MCF 10A (cell line): ENCODE measurements around the gene FAM13A. TPM values are rescaled to one million over a fixed set of nuclear protein-coding genes. Genes with fewer than 3 reads are reported as not detected.

Experiments used
- BruUV-seq: library from RNA; stranded (reverse); fragments of 400-500 nt; replicated peaks from 2 replicates; lab custom pipeline; 2021; lab: Mats Ljungman, UMichigan
- CTCF ChIA-PET: fragments of 300-600 bp; sonication (Branson Sonifier 250); formaldehyde crosslinking; extraction: SDS; loops from one replicate; lab custom pipeline; 2021; ENCODE audit warnings: antibody characterized with exemption, inconsistent platforms; lab: Yijun Ruan, JAX
- POLR2A ChIA-PET: fragments of 300-600, 350-650 bp; sonication (Branson Sonifier 250); formaldehyde crosslinking; extraction: SDS; loops from one replicate; lab custom pipeline; 2020; ENCODE audit warnings: antibody characterized with exemption, inconsistent platforms; lab: Yijun Ruan, JAX
- DNase-seq: peaks from one replicate; pipeline ENCODE4 v3.0.0-alpha.2; 2018; ENCODE audit not compliant: unreplicated experiment
- H3K27ac Mint-ChIP-seq: one replicate; pipeline ENCODE4 v1.8.0; 2022; ENCODE audit warnings: mild to moderate bottlenecking, low read depth, mixed read lengths; ENCODE audit not compliant: unreplicated experiment
- H3K27me3 Mint-ChIP-seq: one replicate; pipeline ENCODE4 v1.8.0; 2022; ENCODE audit warnings: mixed read lengths; ENCODE audit not compliant: insufficient read depth, unreplicated experiment
- H3K36me3 Mint-ChIP-seq: one replicate; pipeline ENCODE4 v1.8.0; 2022; ENCODE audit warnings: mild to moderate bottlenecking, moderate library complexity, mixed read lengths; ENCODE audit not compliant: insufficient read depth, unreplicated experiment
- H3K4me1 Mint-ChIP-seq: one replicate; pipeline ENCODE4 v1.8.0; 2022; ENCODE audit warnings: mixed read lengths; ENCODE audit not compliant: insufficient read depth, unreplicated experiment
- H3K4me3 Mint-ChIP-seq: one replicate; pipeline ENCODE4 v1.8.0; 2022; ENCODE audit warnings: mild to moderate bottlenecking, moderate library complexity, mixed read lengths; ENCODE audit not compliant: unreplicated experiment
- H3K9me3 Mint-ChIP-seq: one replicate; pipeline ENCODE4 v1.8.0; 2022; ENCODE audit warnings: mixed read lengths; ENCODE audit not compliant: unreplicated experiment
- CTCF ChIP-seq: fragments of 200-600 bp; IDR thresholded peaks from one replicate; pipeline ENCODE4 v1.8.0; 2022; ENCODE audit warnings: antibody characterized with exemption, mild to moderate bottlenecking; ENCODE audit not compliant: unreplicated experiment
- intact Hi-C: fragments of 100-400 bp; cut with micrococcal nuclease; formaldehyde crosslinking; loops from 2 replicates; pipeline ENCODE4 v1.14.1; 2022
- total RNA-seq: library from RNA; stranded (reverse); gene quantifications from 2 replicates; pipeline ENCODE4 v1.2.3, GENCODE V29; 2022

Gene FAM13A
- total RNA-seq, 1 experiment from 2014 or later: 11.1 TPM

- peaks cover 4% of the 10 kb centered on the region for H3K36me3 Mint-ChIP-seq
- no peaks in the 10 kb centered on the region for H3K27me3 Mint-ChIP-seq
- H3K4me1 Mint-ChIP-seq: peaks cover 18% of the 10 kb centered on the region
- POLR2A ChIA-PET: no interaction called here
- no peak for TF ChIP-seq CTCF
- H3K27ac Mint-ChIP-seq: no peak overlapping the region
- H3K4me3 Mint-ChIP-seq: no peak overlapping the region
- intact Hi-C loops: no loop called here
- BruUV-seq: no TSS peak
- CTCF ChIA-PET: interaction anchor here (0.7 to 1.1 kb wide), 3 partner anchors 30 to 235 kb away, joined by 3 read pairs; no protein-coding TSS in a partner anchor
- DNase-seq: no peak
- H3K9me3 Mint-ChIP-seq: no peaks in the 10 kb centered on the region
Observed at GRCh38 chr4:88788424-88788823, 268.6 kb downstream of the FAM13A start.

- H3K36me3 Mint-ChIP-seq: no peaks in the 10 kb centered on the region
- no peaks in the 10 kb centered on the region for H3K27me3 Mint-ChIP-seq
- peaks cover 2% of the 10 kb centered on the region for H3K4me1 Mint-ChIP-seq
- H3K4me3 Mint-ChIP-seq: no peak overlapping the region
- BruUV-seq: no TSS peak
- POLR2A ChIA-PET: interaction anchor here (0.7 kb wide), 1 partner anchor 20 kb away, joined by 3 read pairs; no protein-coding TSS in a partner anchor
- intact Hi-C loops: no loop called here
- no peak for TF ChIP-seq CTCF
- no peak for DNase-seq
- no peaks in the 10 kb centered on the region for H3K9me3 Mint-ChIP-seq
- CTCF ChIA-PET: interaction anchor here (1.1 kb wide), 1 partner anchor 233 kb away, joined by 4 read pairs; no protein-coding TSS in a partner anchor
- no peak overlapping the region for H3K27ac Mint-ChIP-seq
Observed at GRCh38 chr4:88786011-88786410, 271.0 kb downstream of the FAM13A start.

- Mint-ChIP-seq H3K36me3 (peaks cover 7% of the 10 kb centered on the region), H3K27me3 (no peaks in the 10 kb centered on the region), H3K4me3 (no peak overlapping the region), H3K9me3 (no peaks in the 10 kb centered on the region), H3K4me1 (no peaks in the 10 kb centered on the region), H3K27ac (no peak overlapping the region)
- no peak for DNase-seq
- intact Hi-C loops: no loop called here
- TF ChIP-seq CTCF: no peak
- no TSS peak for BruUV-seq
- CTCF ChIA-PET: interaction anchor here (0.8 kb wide), 1 partner anchor 17 kb away, joined by 3 read pairs; no protein-coding TSS in a partner anchor
- POLR2A ChIA-PET: interaction anchor here (0.8 kb wide), 1 partner anchor 26 kb away, joined by 3 read pairs; no protein-coding TSS in a partner anchor
Observed at GRCh38 chr4:88780389-88780788, 276.6 kb downstream of the FAM13A start.

GRCh38 chr4:88779431-88779830 is 277.6 kb downstream of the FAM13A start:
- ChIA-PET CTCF (interaction anchor here (0.6 kb wide), 2 partner anchors 35 to 124 kb away, joined by 3 read pairs; no protein-coding TSS in a partner anchor), POLR2A (no interaction called here)
- H3K4me1 Mint-ChIP-seq: no peaks in the 10 kb centered on the region

More at GRCh38 chr4:88779431-88779830, 277.6 kb downstream of the FAM13A start:
- Mint-ChIP-seq H3K27me3 (no peaks in the 10 kb centered on the region), H3K9me3 (no peaks in the 10 kb centered on the region), H3K4me3 (no peak overlapping the region), H3K36me3 (peaks cover 7% of the 10 kb centered on the region), H3K27ac (no peak overlapping the region)
- no TSS peak for BruUV-seq
- intact Hi-C loops: no loop called here
- no peak for DNase-seq
- TF ChIP-seq CTCF: no peak
